Neural progenitor cell (in vitro differentiated cells): ENCODE results near the gene MACROD2. TPM values are rescaled to one million over a fixed set of nuclear protein-coding genes. Genes with fewer than 3 reads are reported as not detected.

Source experiments
- DNase-seq: peaks from one replicate; pipeline ENCODE4 v3.0.0-alpha.2; 2016; ENCODE audit warnings: low spot score
- H2AFZ ChIP-seq: fragments of 200-600 bp; sonication (generic); replicated peaks from 2 replicates; pipeline ENCODE4 v1.6.1; 2016; ENCODE audit warnings: antibody characterized with exemption
- H3F3A ChIP-seq: fragments of 200-600 bp; sonication (generic); 2 replicates; pipeline ENCODE4 v1.6.1; 2016; ENCODE audit warnings: antibody characterized with exemption, low read depth
- H3K27ac ChIP-seq: fragments of 200-600 bp; sonication (generic); 2 replicates; pipeline ENCODE4 v1.5.1; 2016; ENCODE audit warnings: mild to moderate bottlenecking
- H3K27me3 ChIP-seq: fragments of 200-600 bp; sonication (generic); 2 replicates; pipeline ENCODE4 v1.6.1; 2016; ENCODE audit warnings: mild to moderate bottlenecking, moderate library complexity
- H3K36me3 ChIP-seq: fragments of 200-600 bp; sonication (generic); 2 replicates; pipeline ENCODE4 v1.5.1; 2016
- H3K4me1 ChIP-seq: fragments of 200-600 bp; sonication (generic); 2 replicates; pipeline ENCODE4 v1.6.1; 2016; ENCODE audit warnings: mixed run types
- H3K4me2 ChIP-seq: fragments of 200-600 bp; sonication (generic); 2 replicates; pipeline ENCODE4 v1.6.1; 2016
- H3K4me3 ChIP-seq: fragments of 200-600 bp; sonication (generic); 2 replicates; pipeline ENCODE4 v1.5.1; 2016
- H3K79me2 ChIP-seq: fragments of 200-600 bp; sonication (generic); 2 replicates; pipeline ENCODE4 v1.6.1; 2016; ENCODE audit warnings: low read depth
- H3K9ac ChIP-seq: fragments of 200-600 bp; sonication (generic); 2 replicates; pipeline ENCODE4 v1.6.1; 2016
- H3K9me3 ChIP-seq: fragments of 200-600 bp; sonication (generic); 2 replicates; pipeline ENCODE4 v1.5.1; 2016; ENCODE audit warnings: low read depth
- H4K20me1 ChIP-seq: fragments of 200-600 bp; sonication (generic); 2 replicates; pipeline ENCODE4 v1.6.1; 2016; ENCODE audit warnings: low read depth
- H3K27ac Mint-ChIP-seq: 3 replicates; pipeline ENCODE4 v1.8.0; 2021; ENCODE audit warnings: mixed read lengths
- H3K27me3 Mint-ChIP-seq: 2 replicates; pipeline ENCODE4 v1.8.0; 2022; ENCODE audit warnings: low read depth, mild to moderate bottlenecking, inconsistent platforms, moderate library complexity, mixed read lengths; ENCODE audit not compliant: insufficient read depth
- H3K36me3 Mint-ChIP-seq: 3 replicates; pipeline ENCODE4 v1.8.0; 2021; ENCODE audit warnings: mixed read lengths
- H3K4me1 Mint-ChIP-seq: 3 replicates; pipeline ENCODE4 v1.8.0; 2021; ENCODE audit warnings: mixed read lengths
- H3K4me3 Mint-ChIP-seq: 3 replicates; pipeline ENCODE4 v1.8.0; 2021; ENCODE audit warnings: mild to moderate bottlenecking, moderate library complexity, mixed read lengths
- H3K9me3 Mint-ChIP-seq: 3 replicates; pipeline ENCODE4 v1.8.0; 2020; ENCODE audit warnings: mixed read lengths
- CTCF ChIP-seq: fragments of 200-600 bp; sonication (generic); IDR thresholded peaks from 2 replicates; pipeline ENCODE4 v1.5.1; 2017; ENCODE audit warnings: antibody characterized with exemption, mild to moderate bottlenecking
- EZH2 ChIP-seq: fragments of 200-600 bp; sonication (generic); IDR thresholded peaks from 2 replicates; pipeline ENCODE4 v1.6.1; 2017; ENCODE audit warnings: antibody characterized with exemption, mild to moderate bottlenecking, moderate library complexity
- EZH2phosphoT487 ChIP-seq: fragments of 200-600 bp; sonication (generic); IDR thresholded peaks from 2 replicates; pipeline ENCODE4 v1.6.1; 2017; ENCODE audit warnings: antibody characterized with exemption
- total RNA-seq: library from RNA; depleted of rRNA; stranded (reverse); fragments of >200 nt; gene quantifications from 2 replicates; pipeline ENCODE4 v1.2.3, GENCODE V29; 2015; ENCODE audit warnings: low replicate concordance

Gene MACROD2
- total RNA-seq, 1 donor from 2014 or later = 11.9 TPM

GRCh38 chr20:15827628-15828027 is 1832.3 kb downstream of the MACROD2 start:
- no peak overlapping the region for H3K9ac ChIP-seq
- peaks cover 10% of the 10 kb centered on the region for H3K4me1 Mint-ChIP-seq
- H3K36me3 ChIP-seq = no peaks in the 10 kb centered on the region
- TF ChIP-seq CTCF (no peak), EZH2 (no peak), EZH2phosphoT487 (no peak)
- no peaks in the 10 kb centered on the region for H3F3A ChIP-seq
- H3K9me3 Mint-ChIP-seq = no peaks in the 10 kb centered on the region
- no peak overlapping the region for H2AFZ ChIP-seq
- H4K20me1 ChIP-seq = no peaks in the 10 kb centered on the region
- no peak overlapping the region for H3K4me3 Mint-ChIP-seq
- H3K36me3 Mint-ChIP-seq = no peaks in the 10 kb centered on the region
- no peaks in the 10 kb centered on the region for H3K9me3 ChIP-seq
- peaks cover 3% of the 10 kb centered on the region for H3K4me1 ChIP-seq
- no peak for DNase-seq
- no peak overlapping the region for H3K4me2 ChIP-seq
- H3K4me3 ChIP-seq = no peak overlapping the region
- no peaks in the 10 kb centered on the region for H3K79me2 ChIP-seq
- no peak overlapping the region for H3K27ac ChIP-seq
- H3K27me3 ChIP-seq = no peaks in the 10 kb centered on the region
- H3K27me3 Mint-ChIP-seq = no peaks in the 10 kb centered on the region
- no peak overlapping the region for H3K27ac Mint-ChIP-seq

GRCh38 chr20:15831201-15831600 is 1835.9 kb downstream of the MACROD2 start:
- H3K36me3 ChIP-seq = no peaks in the 10 kb centered on the region
- no peak overlapping the region for H3K4me3 ChIP-seq
- Mint-ChIP-seq H3K9me3 (no peaks in the 10 kb centered on the region), H3K36me3 (no peaks in the 10 kb centered on the region), H3K4me3 (no peak overlapping the region), H3K27ac (no peak overlapping the region), H3K27me3 (no peaks in the 10 kb centered on the region), H3K4me1 (peaks cover 10% of the 10 kb centered on the region)
- H3K4me2 ChIP-seq = no peak overlapping the region
- no peak overlapping the region for H3K9ac ChIP-seq
- H3K4me1 ChIP-seq = peaks cover 3% of the 10 kb centered on the region
- no peaks in the 10 kb centered on the region for H3F3A ChIP-seq
- H3K27ac ChIP-seq = no peak overlapping the region
- no peak overlapping the region for H2AFZ ChIP-seq
- no peaks in the 10 kb centered on the region for H3K27me3 ChIP-seq
- H3K79me2 ChIP-seq = no peaks in the 10 kb centered on the region
- no peak for DNase-seq
- no peaks in the 10 kb centered on the region for H3K9me3 ChIP-seq
- no peaks in the 10 kb centered on the region for H4K20me1 ChIP-seq
- no peak for TF ChIP-seq EZH2
- TF ChIP-seq EZH2phosphoT487 = no peak
- TF ChIP-seq CTCF = no peak

GRCh38 chr20:15832512-15832911 is 1837.2 kb downstream of the MACROD2 start:
- no peaks in the 10 kb centered on the region for H3K9me3 Mint-ChIP-seq
- Histone ChIP-seq H3F3A (no peaks in the 10 kb centered on the region), H3K4me3 (no peak overlapping the region), H4K20me1 (no peaks in the 10 kb centered on the region), H3K36me3 (no peaks in the 10 kb centered on the region), H2AFZ (no peak overlapping the region), H3K4me2 (no peak overlapping the region), H3K79me2 (no peaks in the 10 kb centered on the region), H3K4me1 (peaks cover 3% of the 10 kb centered on the region), H3K9me3 (no peaks in the 10 kb centered on the region), H3K27me3 (no peaks in the 10 kb centered on the region), H3K27ac (no peak overlapping the region), H3K9ac (no peak overlapping the region)
- no peak for DNase-seq
- H3K4me1 Mint-ChIP-seq = peaks cover 10% of the 10 kb centered on the region
- H3K27ac Mint-ChIP-seq = no peak overlapping the region
- no peak overlapping the region for H3K4me3 Mint-ChIP-seq
- no peaks in the 10 kb centered on the region for H3K36me3 Mint-ChIP-seq
- no peak for TF ChIP-seq CTCF
- no peak for TF ChIP-seq EZH2phosphoT487
- TF ChIP-seq EZH2 = no peak
- H3K27me3 Mint-ChIP-seq = no peaks in the 10 kb centered on the region

- Histone ChIP-seq H3K4me2 (no peak overlapping the region), H3K9ac (no peak overlapping the region), H2AFZ (no peak overlapping the region), H3K4me3 (no peak overlapping the region), H3K36me3 (no peaks in the 10 kb centered on the region), H3K79me2 (no peaks in the 10 kb centered on the region), H3K27ac (no peak overlapping the region), H3K9me3 (no peaks in the 10 kb centered on the region), H4K20me1 (no peaks in the 10 kb centered on the region), H3F3A (no peaks in the 10 kb centered on the region), H3K27me3 (no peaks in the 10 kb centered on the region), H3K4me1 (peaks cover 3% of the 10 kb centered on the region)
- no peaks in the 10 kb centered on the region for H3K36me3 Mint-ChIP-seq
- H3K27ac Mint-ChIP-seq = no peak overlapping the region
- no peaks in the 10 kb centered on the region for H3K9me3 Mint-ChIP-seq
- no peak overlapping the region for H3K4me3 Mint-ChIP-seq
- DNase-seq = no peak
- no peaks in the 10 kb centered on the region for H3K27me3 Mint-ChIP-seq
- TF ChIP-seq EZH2phosphoT487 (no peak), CTCF (no peak), EZH2 (no peak)
- H3K4me1 Mint-ChIP-seq = peaks cover 7% of the 10 kb centered on the region
These were observed 1839.5 kb downstream of the MACROD2 start for GRCh38 chr20:15834857-15835256.
